ENCODE results near the gene SEC62.

SEC62 gene

DNA sequence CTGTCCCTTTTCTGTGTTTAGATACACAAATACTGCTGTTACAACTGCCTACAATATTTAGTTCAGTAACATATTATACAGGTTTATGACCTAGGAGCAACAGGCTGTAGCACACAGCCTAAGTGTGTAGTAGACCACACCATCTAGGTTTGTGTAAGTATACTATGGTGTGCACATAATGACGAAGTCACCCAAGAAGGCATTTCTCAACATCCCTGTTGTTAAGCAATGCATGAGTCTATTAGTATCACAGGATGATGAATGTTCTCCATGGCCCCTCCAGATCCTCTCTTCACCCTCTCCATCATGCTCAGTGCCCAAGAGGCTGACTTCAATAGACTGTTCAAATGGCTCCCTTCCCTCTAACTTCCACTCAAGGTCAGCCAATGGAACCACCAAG is 14.6 kb upstream of the SEC62 start:
- no peaks in the 10 kb centered on the region for H3K9me3 ChIP-seq (replicated peaks; ENCODE audit: insufficient read depth, low read length)
- no peaks in the 10 kb centered on the region for H3K9me2 ChIP-seq (replicated peaks; ENCODE audit: insufficient read depth, low read length)
- TF ChIP-seq EZH2 (optimal IDR thresholded peaks at IDR 0.05; ENCODE audit: low read depth, low read length) (no peak), EZH2phosphoT487 (IDR thresholded peaks at IDR 0.05; ENCODE audit: low read length) (no peak)
- TF ChIP-seq, protein P1, sequence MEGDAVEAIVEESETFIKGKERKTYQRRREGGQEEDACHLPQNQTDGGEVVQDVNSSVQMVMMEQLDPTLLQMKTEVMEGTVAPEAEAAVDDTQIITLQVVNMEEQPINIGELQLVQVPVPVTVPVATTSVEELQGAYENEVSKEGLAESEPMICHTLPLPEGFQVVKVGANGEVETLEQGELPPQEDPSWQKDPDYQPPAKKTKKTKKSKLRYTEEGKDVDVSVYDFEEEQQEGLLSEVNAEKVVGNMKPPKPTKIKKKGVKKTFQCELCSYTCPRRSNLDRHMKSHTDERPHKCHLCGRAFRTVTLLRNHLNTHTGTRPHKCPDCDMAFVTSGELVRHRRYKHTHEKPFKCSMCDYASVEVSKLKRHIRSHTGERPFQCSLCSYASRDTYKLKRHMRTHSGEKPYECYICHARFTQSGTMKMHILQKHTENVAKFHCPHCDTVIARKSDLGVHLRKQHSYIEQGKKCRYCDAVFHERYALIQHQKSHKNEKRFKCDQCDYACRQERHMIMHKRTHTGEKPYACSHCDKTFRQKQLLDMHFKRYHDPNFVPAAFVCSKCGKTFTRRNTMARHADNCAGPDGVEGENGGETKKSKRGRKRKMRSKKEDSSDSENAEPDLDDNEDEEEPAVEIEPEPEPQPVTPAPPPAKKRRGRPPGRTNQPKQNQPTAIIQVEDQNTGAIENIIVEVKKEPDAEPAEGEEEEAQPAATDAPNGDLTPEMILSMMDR (IDR thresholded peaks at IDR 0.05; ENCODE audit: low read length), result no peak
- no peak overlapping the region for H3K27ac ChIP-seq (ENCODE audit: low read length)
- H3K4me1 ChIP-seq (ENCODE audit: low read length), result peaks cover 29% of the 10 kb centered on the region
- no peak overlapping the region for H3K4me2 ChIP-seq (ENCODE audit: low read depth, low read length)
- DNase-seq, result no peak
- H3K9ac ChIP-seq (ENCODE audit: low read length), result no peak overlapping the region
- H2AFZ ChIP-seq (ENCODE audit: low read length), result no peak overlapping the region
- H3F3A ChIP-seq (ENCODE audit: insufficient read depth, low read length), result peaks cover 30% of the 10 kb centered on the region
- H3K27me3 ChIP-seq (replicated peaks; ENCODE audit: insufficient read depth, low read length), result no peaks in the 10 kb centered on the region
- no peaks in the 10 kb centered on the region for H3K36me3 ChIP-seq (replicated peaks; ENCODE audit: insufficient read depth, low read length)
- H3K4me3 ChIP-seq (ENCODE audit: low read length), result no peak overlapping the region
- no peaks in the 10 kb centered on the region for H4K20me1 ChIP-seq (ENCODE audit: insufficient read depth, low read length)
- no peaks in the 10 kb centered on the region for H3K79me2 ChIP-seq (ENCODE audit: low read length)

DNA sequence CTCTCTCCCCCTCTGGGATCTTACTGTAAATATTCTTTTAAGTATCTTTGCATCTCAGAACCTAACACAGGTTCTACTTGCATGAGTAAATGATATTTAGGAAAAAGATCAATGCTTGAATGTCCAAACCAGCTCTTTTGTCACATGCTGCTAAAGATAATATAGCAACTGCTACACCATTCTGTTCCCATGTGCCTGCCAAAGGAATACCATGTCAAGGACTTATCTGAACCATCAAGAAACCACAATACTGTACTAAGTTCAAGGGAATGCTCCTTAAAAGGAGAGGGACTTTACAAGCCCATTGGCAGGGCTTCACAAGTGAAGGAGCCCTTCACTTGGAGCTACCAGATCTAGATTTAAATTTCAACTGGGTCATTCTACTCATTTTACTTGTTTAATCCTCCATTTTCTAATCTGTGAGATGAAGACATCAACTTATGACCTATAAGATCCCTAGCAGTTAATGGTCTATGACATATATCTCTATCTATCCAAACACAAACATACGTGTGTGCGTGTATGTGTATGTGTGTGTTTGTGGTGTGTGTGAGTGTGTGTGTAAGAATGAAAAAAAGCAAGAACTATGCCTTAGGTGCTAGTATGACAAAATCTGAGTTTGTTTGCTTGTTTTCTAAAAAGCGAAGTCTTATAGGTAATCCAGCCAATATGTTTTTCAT is 13.0 kb upstream of the SEC62 start:
- no peaks in the 10 kb centered on the region for H3K79me2 ChIP-seq (ENCODE audit: low read length)
- no peaks in the 10 kb centered on the region for H3K36me3 ChIP-seq (replicated peaks; ENCODE audit: insufficient read depth, low read length)
- no peaks in the 10 kb centered on the region for H3K9me2 ChIP-seq (replicated peaks; ENCODE audit: insufficient read depth, low read length)
- no peaks in the 10 kb centered on the region for H3K9me3 ChIP-seq (replicated peaks; ENCODE audit: insufficient read depth, low read length)
- no peaks in the 10 kb centered on the region for H3K27me3 ChIP-seq (replicated peaks; ENCODE audit: insufficient read depth, low read length)
- H3K4me1 ChIP-seq (ENCODE audit: low read length), result peaks cover 14% of the 10 kb centered on the region
- H4K20me1 ChIP-seq (ENCODE audit: insufficient read depth, low read length), result no peaks in the 10 kb centered on the region
- DNase-seq, result no peak
- no peak overlapping the region for H2AFZ ChIP-seq (ENCODE audit: low read length)
- H3K9ac ChIP-seq (ENCODE audit: low read length), result no peak overlapping the region
- no peak overlapping the region for H3K4me3 ChIP-seq (ENCODE audit: low read length)
- no peak overlapping the region for H3K27ac ChIP-seq (ENCODE audit: low read length)
- H3F3A ChIP-seq (ENCODE audit: insufficient read depth, low read length), result peaks cover 16% of the 10 kb centered on the region
- TF ChIP-seq, protein P1 (IDR thresholded peaks at IDR 0.05; ENCODE audit: low read length), result no peak
- no peak for TF ChIP-seq EZH2phosphoT487 (IDR thresholded peaks at IDR 0.05; ENCODE audit: low read length)
- TF ChIP-seq EZH2 (optimal IDR thresholded peaks at IDR 0.05; ENCODE audit: low read depth, low read length), result no peak
- no peak overlapping the region for H3K4me2 ChIP-seq (ENCODE audit: low read depth, low read length)

DNA sequence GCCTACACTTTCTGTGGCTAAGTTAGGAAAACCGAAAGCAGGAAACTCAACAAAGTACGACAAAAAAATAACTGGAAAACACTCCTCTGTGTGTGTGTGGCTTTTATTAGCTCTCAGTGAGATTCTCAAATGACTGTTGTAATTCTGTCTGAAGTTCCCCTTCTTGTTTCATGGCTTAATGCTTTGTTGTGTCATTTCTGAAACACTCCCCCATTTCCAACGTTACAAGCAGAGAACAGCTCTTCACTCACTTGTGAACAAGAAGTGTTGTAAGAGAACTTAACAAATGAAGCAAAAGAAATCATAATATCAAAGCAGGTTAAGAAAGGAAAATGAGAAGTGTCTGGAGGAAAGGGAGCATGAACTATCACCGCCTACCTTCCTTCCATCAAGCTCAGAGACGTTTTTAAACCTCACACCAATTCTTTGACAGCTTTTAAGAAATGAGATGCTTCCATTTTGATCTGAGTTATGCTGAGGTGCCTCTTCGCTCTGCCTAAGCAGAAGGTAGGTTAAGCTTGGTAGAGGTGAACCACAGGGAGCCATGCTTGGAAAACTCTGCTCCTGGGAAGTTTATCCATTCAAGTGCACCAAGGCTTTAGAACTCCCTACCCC is 12.4 kb upstream of the SEC62 start:
- no peaks in the 10 kb centered on the region for H4K20me1 ChIP-seq (ENCODE audit: insufficient read depth, low read length)
- H2AFZ ChIP-seq (ENCODE audit: low read length), result no peak overlapping the region
- peaks cover 10% of the 10 kb centered on the region for H3F3A ChIP-seq (ENCODE audit: insufficient read depth, low read length)
- H3K4me1 ChIP-seq (ENCODE audit: low read length), result peaks cover 8% of the 10 kb centered on the region
- H3K9ac ChIP-seq (ENCODE audit: low read length), result no peak overlapping the region
- no peak overlapping the region for H3K27ac ChIP-seq (ENCODE audit: low read length)
- no peaks in the 10 kb centered on the region for H3K79me2 ChIP-seq (ENCODE audit: low read length)
- no peaks in the 10 kb centered on the region for H3K27me3 ChIP-seq (replicated peaks; ENCODE audit: insufficient read depth, low read length)
- H3K4me3 ChIP-seq (ENCODE audit: low read length), result no peak overlapping the region
- H3K9me2 ChIP-seq (replicated peaks; ENCODE audit: insufficient read depth, low read length), result no peaks in the 10 kb centered on the region
- H3K36me3 ChIP-seq (replicated peaks; ENCODE audit: insufficient read depth, low read length), result no peaks in the 10 kb centered on the region
- no peaks in the 10 kb centered on the region for H3K9me3 ChIP-seq (replicated peaks; ENCODE audit: insufficient read depth, low read length)
- H3K4me2 ChIP-seq (ENCODE audit: low read depth, low read length), result no peak overlapping the region
- no peak for DNase-seq
- TF ChIP-seq EZH2 (optimal IDR thresholded peaks at IDR 0.05; ENCODE audit: low read depth, low read length) (no peak), EZH2phosphoT487 (IDR thresholded peaks at IDR 0.05; ENCODE audit: low read length) (no peak)
- TF ChIP-seq, protein P1 (IDR thresholded peaks at IDR 0.05; ENCODE audit: low read length), result no peak

Measured in MM.1S (cell line).